HG02870 (cell line): Measurements from ENCODE around the gene CAPN15.

ENCODE experiments used
- ATAC-seq: cut with Tn5 transposase; IDR thresholded peaks from one replicate; pipeline ENCODE4 v1.9.1; 2021; ENCODE audit warnings: mild to moderate bottlenecking, moderate library complexity; ENCODE audit not compliant: unreplicated experiment

The CAPN15 gene

DNA sequence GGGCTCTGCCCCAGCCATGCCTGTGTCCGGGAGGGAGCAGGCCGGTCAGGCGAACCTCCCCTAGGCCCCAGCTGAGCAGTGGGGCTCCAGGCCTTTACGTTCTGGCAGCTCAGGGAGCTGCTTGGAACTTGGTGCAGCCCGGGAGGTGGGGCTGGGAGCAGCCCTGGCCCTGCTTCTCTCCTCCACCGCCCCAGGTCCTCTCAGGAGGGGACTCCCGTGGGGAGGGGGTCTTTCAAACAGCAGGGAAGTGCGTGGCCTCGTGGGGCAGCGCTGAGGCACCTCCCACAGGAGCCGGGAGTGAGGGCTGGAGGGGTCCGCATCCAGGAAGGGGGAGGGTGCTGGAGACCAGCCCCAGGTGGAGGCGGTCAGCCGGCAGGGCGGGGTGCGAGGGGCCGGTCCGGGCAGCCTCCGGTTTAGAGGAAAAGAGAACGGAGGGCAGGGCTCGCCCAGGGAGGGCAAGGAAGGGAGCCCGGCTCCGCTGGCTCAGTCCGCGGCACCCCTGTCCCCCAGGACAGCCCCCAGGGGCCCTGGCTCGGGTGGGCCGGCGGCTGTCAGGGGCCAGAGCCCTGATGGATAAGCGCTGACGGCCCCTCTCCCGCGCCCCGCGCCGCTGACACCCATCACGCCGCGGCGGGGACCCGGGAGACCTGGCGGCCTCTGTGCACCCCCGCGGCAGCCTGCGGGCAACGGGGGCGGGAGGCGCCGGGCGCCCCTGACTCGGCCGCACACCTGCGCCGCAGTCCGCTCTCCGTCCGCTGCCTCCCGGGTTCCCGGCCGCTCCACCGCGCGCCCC is 32.1 kb downstream of the CAPN15 start:
- ATAC-seq = no peak

DNA sequence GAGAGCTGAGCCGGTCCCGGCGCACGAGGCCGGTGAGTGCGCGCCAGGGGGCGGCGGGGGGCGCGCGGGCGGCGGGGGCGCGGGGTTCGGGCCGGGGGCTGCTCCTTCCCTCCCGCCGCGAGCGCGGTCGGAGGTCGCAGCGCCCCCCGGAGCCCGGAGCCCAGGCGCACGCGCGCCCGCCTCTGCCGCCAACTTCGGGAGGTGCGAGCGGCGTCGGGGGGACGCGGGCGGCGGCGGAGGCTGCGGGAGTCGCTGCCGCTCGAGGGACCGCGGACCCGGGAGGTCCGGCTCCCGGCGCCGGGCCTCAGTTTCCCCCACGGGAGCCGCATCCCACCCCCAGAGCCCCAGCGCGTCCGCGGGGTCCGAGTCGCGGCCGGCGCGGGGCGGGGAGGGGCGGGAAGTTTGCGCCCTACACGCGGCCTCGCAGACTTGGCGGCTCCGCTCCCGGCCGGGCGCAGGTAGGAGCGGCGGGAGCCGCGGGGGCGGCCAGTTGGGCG is 32.7 kb downstream of the CAPN15 start, which contains the start of gene PRR35:
TSS of gene PRR35 (plus strand) at position 191 of the 497 bp plus-strand sequence. CDS start 2,901 bp downstream, outside the sequence.
- no peak for ATAC-seq

DNA sequence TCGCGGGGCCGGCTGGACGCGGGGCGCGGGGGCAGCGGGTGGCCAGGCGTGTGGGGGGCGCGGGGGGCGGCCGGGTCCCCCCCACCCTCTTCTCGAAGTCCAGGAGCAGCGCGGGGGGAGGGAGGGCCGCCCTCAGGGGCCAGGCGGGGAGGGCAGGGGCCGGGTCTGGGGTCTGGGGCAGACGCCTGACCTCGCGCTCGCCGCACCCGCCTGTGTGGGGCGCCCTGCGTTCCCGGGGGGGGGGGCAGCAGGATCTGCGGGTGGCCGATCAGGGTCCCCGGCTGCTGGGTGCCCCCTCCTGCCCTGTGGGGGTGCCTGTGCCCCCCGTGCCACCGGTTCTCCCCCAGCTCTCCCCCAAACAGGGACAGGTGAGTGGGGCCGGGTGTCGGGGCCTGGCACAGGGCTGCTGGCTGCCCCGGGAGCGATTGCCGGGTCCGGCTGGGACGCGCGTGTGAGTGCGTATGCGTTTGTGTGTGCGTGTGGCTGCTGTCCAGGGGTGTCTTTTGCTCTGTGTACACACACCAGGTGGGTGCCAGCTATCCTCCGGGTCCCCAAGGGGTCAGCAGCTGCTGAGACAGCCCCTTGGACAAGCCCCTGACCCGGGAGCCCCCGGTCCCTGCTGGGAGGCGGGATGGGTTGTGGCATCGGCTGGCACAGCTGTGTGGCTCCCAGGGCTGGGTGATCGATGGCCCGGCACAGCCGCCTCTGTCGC is 33.3 kb downstream of the CAPN15 start:
- no peak for ATAC-seq

DNA sequence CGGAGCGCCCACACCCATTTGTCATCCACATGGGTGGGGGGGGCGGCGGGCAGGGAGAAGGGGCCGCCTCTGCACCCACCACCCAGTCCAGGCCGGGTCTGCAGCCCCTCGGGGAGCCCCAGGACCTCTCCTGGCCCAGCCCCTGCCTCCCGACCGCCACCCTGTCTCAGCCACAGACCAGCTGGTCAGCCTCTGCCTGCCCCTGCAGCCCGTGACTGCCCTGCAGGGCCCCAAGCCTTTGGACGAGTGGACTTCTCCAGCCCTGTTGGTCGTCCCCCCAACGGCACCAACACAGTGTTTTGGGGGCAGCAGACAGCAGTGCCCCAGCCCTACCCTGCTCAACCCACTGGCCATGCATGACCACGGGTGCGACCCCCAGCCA is 33.9 kb downstream of the CAPN15 start:
- ATAC-seq = no peak

DNA sequence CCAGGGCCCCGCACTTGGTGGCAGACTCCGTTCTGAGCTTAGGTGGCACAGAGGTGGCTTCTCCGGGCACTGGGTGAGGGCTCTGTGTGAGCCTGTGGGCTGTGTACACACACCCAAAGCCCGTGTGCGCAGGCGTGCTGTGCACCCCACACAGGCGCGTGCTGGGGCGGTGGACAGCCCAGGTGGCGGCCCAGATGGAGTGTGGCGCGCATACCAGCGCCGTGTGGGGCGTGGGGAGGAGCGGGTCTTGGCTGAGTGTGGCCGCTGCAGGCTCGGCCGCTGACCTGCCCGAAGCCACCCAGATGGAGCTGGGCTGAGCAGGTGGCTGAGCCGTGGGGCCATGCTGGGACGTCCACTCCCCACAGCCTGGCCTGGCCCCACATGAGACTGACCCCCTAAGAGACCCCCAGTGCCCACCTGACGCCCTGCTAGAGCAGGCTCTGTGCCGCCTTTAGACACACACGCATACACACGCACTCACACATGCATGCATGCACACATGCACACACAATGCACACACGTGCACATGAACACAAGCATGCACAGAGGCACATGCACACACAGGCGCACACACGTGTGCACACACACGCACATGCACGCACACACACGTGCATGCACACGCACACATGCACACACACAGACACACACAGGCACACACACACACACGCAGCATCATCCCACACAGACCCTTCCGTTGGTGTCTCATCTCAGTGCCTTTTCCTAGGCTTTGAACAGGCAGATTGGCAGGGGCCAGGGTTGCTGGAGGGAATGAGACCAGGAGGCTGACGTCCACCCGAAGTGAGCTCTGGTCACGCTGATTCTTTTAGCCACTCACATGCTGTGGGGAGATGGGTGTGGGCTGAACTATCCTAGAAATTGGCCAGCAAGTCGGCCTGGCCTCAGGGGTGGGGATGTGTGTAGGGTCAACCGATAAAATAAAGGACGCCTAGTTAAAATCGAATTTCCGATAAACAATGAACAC is 34.7 kb downstream of the CAPN15 start:
- ATAC-seq = no peak

DNA sequence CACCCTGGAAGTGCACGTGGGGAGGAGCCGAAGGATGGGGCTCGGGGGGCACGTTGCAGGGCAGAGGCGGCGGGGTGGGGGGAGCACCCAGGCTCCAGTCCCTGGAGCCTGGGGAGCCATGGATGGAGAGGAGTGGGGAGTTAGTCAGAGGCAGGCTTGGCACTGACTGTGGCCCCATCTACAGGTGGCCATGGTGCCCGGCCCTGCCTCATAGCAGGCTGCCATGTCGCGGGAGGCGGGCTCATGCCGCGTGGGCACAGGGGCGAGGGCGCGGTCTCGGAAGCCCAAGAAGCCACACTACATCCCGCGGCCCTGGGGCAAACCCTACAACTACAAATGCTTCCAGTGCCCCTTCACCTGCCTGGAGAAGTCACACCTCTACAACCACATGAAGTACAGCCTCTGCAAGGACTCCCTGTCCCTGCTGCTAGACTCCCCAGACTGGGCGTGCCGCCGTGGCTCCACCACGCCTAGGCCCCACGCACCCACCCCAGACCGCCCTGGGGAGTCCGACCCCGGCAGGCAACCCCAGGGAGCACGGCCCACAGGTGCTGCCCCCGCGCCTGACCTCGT is 35.6 kb downstream of the CAPN15 start:
- ATAC-seq = no peak

DNA sequence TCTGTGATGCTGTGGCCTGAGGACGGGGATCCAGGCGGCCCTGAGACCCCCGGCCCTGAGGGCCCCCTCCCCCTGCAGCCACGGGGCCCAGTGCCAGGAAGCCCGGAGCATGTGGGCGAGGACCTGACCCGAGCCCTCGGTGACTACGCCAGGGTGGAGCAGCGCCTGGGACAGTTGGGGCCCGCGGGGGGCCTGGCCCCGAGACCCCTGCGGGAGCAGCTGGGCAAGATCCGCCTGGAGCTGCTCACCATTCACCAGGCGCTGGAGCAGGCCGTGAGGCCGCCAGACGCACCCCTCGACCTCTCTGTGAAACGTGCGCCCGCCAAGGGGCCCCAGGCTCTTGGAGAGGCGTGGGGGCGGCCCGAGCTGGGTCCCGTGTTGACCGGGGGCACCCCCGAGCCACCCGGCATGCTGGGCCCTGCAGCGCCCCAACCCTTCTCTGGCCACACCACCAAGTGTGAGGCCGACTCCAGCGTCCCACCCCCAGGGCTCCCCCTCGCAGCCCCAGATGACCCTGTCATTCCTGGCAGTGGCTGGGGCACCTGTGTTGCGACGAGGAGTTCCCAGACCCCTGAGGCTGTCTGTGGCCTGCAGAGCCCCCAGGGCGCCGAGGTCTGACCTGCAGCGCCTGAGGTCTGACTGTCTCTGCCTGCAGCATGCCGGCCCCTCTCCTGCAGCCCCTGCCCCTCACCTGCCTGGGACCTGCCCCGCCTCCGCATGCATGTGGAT is 37.3 kb downstream of the CAPN15 start:
- ATAC-seq = no peak

DNA sequence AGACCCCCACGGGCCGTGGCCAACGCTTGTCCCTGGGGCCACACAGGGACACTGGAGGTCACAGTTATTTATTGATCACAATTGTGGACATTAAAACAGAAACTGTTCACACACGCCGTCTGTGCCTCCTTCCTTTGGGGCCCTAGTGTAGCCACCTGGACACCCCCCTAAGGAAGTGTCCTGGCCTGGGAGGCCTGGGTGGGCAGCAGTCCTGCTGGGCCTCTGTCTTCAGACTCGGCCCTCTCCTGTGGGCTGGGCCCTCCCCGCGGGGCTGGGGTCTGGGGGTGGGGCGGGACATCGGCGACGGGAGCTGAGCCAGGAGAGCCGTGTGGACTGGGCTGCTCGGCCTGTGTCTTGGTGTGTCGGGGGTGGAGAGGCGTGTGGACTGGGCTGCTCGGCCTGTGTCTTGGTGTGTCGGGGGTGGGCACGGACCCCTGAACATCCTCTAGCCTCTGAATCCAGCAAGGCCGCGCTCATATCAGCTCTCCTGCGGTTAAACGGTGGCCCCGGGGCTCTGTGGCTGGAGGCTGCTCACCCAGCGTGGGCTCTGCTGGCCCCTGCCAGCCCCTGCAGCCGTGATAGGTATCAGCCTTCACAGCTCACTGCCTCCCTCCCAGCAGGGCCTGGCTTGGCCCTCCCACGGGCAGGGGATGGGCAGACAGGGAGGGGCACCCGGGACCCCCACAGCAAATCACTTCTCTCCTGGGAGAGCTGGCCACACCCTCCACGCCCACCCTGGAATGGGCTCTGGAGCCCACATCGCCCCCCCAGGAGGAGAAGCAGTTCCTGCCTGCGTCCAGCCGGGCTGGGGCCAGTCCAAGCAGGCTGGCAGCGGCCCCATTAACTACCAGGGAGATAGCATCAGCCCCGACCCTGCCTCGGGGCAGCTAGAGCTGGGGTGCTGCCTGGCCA is 38.2 kb downstream of the CAPN15 start:
- no peak for ATAC-seq

DNA sequence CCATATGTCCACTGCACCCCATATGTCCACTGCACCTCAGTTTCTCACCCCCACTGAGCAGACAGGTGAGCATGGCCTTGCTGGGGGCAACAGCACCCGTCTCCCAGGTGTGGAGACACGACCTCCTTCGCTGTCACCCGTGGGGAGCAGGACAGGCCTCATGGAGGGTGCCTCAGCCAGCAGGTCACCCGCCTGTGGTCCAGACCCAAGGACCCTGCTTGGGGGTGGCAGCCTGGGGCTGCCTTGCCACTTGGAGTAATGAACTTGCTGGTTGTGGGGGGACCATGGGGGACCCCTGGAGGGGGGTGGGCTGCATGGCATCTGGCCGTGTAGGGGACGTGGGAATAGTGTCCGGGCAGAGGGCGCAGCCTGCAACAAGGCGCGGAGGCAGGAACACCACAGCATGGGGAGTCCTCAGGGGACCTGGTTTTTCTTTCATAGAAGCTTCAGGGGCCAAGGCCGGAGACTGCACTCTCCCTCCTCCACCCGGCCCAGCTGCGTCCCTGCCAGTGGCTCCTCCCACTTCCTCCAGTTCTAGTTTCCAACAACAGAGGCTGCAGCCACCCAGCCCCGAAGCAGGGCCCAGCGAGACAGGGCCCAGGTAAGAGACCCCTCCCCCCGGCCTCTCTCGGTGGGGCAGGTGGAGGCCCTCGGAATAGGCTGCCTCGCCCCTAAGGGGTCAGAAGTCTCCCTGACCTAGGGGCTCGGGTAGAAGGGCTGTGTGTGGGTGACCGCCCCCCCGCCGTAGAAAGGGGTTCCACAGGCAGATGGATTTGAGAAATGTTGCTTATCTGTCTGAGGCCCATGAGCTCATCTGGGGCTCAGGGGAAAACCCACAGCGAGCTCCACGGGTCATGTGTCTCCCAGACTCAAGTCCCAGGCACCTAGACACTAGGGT is 39.2 kb downstream of the CAPN15 start, which contains the start of gene NHLRC4:
TSS of gene NHLRC4 (plus strand) at position 531 of the 898 bp plus-strand sequence. CDS start 1,043 bp downstream, outside the sequence.
- ATAC-seq = peak; percentile 50

DNA sequence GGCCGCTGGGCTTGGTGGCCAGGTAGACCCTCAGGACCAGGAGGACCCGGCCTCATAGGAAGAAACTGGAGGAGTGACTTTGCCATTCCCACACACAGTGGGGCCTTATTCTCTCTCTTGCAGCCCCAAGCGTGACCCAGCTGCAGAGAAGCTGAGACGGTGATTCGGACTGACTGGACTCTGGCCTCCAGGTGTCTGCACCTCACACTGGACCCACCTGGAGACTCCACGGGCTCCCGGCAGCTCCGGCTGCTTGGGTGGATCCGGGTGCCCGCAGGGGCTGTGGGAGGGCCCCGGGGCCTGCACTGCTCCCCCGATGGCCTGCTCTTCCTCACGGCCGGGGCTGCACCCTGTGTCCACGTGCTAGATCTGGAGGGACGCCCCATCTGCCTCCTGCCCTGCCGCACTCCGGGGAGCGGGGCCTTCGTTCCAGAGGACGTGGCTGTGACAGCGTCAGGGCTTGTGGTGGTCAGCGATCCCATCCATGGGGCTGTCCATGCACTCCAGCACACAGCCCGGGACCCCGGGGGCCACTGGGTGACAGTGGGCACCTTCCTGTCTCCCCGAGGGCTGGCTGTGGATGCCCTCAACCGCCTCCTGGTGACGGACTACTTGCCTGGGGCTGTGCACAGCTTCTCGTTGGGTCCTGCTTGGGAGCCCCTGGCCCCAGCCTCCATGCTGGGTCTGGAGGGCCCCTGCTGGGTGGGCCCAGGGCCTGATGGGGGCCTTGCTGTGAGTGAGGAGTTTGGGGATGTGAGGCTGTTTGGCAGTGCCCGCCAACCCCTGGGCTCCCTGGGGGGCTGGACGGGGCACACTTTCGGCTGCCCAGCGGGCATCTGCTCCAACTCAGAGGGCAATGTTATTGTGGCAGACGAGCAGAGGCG is 40.1 kb downstream of the CAPN15 start:
- no peak for ATAC-seq

DNA sequence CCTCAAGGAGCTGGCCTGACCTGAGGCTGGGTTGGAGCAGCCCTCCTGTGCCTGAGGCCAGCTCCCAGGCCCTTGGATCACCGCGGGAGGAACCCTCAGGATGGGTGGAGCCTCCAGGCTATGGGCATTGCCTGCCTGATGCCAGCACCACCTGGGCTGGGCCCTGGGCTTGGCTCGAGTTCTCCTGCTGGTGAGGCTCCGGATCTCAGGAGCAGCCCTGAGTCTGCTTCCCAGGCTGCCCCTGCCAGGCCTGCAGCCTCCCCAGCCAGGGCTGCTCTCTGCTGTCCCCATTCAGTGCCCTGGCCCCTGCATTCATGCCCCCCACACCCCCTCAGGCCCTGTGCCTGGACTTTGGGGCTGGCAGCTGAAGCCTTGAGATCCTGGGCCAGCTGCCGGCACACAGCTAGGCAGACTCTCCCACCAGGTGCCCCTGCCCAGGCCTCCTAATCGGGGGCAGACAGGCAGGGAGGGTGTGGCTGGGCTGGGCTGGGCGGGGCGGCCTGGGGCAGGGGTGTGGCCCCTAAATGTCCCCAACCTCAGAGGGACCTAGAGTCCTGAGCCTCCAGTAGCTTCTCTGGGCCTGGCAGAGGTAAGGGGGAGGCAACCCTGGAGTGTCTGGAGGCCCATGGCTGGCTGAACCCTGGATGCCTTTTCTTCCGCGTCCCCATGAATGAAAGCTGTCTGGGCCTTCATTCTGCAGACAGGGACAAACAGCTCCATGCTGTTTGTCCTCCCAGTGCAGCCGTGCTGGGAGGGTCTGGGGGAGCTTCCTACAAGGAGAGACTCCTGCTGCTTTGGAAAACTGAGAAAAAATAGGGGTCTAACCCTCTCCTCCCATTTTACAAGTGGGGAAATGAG is 41.1 kb downstream of the CAPN15 start:
- ATAC-seq = no peak

DNA sequence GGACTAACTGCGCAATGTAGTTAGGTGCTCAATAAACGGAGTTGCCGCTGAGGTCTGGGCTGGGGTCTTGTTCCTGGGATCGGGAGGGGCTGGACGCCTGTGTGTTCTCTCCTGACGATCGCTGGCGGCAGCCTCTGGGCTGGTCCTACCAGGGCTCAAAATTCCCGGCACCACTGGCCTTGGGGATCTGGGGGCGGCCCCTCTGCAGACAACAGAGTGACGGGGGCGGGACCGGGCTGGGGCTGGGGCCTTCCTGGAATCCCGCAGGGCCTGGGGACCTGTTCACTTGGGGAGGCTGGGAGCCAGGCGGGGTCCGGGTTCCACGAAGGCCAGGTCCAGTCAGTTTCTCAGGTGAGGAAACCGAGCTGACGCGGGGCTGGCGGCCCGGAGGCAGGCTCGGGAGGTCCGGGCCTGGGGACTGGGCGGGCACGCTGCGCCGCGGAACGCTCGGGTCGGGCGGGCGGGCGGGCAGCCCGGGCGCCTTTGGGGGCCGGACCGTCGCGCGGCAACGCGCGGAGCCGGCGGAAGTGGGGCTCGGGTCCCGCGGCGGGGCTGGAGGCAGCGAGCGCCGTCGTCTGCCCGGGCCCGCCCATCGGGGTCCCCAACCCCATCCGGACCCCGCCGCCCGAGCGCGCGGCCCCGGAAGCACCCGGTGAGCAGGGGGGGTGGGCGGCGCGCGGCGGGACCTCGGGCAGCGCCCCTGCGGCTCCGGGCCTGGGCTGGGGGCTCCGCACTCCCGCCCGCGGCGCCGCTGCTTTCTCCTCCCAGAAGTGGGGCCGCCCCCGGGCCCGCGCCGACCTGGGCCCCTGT is 42.1 kb downstream of the CAPN15 start, which contains the start of gene PIGQ:
TSS of gene PIGQ (plus strand) at position 524 of the 810 bp plus-strand sequence. CDS start 4,107 bp downstream, outside the sequence.
- no peak for ATAC-seq

DNA sequence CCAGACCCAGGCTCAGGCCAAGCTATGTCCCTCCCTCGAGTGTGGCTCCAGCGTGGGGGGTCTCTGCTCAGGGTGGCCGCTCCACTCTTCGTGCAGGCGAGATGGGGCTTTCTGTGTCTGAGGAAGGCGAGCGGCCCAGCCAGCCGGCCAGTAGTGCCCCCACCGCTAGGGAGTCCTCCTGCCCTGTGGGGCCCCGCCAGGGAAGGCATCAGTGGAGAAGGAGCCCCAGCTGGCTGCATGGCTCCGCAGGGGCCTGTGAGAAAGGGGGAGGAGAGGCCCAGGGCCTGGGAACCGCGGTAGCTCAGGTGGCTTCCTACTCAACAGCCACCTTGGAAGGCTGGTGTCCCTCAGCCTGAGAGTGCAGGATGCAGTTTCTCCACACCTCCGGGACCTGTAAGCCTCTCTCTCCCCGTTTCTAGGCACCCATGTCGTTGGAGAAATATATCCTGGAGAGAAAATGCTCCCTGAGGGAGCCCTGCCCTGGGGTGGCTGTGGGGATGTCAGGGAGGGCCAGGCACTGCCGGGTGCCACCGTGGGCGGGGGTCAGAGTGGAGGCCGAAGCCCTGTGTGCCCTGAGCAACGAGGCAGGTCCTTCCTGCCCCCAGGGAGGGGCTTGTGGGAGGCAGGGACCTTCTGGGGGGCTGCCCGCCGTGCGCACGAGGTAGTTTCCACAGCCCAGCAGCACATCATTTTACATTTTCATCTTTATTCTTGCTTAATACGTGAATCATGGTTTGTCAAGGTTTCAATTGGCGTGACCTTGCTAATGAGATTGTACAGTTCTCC is 45.5 kb downstream of the CAPN15 start:
- no peak for ATAC-seq
